ENCODE data around the gene LCMT2.

DNA sequence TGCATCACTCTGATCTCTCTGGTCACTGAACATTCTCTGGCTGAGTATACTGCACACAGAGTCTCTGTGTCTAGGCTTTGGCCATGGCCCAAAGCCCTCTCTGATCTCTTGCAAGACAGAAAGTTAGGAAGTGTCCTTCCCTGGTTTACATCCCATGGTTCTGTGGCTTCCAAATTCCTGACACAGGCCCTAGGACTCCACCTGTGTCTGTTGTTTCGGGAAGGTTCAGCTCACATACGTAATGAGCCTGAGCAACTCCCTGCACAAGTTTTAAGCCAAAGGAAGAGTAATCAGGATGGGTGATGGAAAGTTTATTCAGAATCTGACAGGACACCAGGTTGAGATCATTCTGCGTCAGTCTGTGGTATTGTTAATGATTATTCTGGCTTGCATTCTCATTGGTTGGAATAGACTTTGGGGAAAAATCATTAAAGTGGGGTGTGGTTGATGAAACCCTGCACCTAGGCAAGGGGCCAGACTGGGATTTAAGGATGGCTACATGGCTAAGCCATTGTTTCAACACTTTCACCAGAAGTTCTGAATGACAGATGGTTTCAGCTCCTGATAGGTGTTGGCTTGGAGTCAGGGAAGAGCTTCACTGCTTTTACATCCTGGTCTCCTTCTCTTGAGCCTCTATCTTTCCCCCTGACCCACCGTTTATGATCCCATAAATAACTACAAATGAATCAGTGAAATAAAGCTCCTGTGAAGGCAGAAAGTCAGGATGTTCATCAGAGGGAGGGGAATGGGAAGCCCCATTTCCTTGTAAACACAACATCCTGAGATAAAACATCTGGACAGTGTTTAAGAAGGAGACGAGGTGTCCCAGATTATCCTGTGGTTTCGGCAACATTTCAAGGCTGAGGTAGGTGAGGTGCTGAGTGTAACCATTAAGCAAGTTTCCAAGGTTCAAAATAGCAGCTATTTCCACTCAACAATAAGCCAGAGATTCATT lies 14.1 kb downstream of the LCMT2 start:
- TF ChIP-seq CTCF (IDR thresholded peaks at IDR 0.05) (no peak), POLR2A (IDR thresholded peaks at IDR 0.05) (no peak)

All from transverse colon (tissue), 3 donors.